ENCODE results near the gene POLG.

The POLG gene

GRCh38 chr15:89327113-89327512, 7.5 kb downstream of the POLG start:
- Histone ChIP-seq H3K27me3 (ENCODE audit: control insufficient read depth, insufficient read depth, low read length) (no peaks in the 10 kb centered on the region), H3K4me3 (ENCODE audit: low read length) (no peak overlapping the region), H3K9me3 (ENCODE audit: control insufficient read depth, low read length) (no peaks in the 10 kb centered on the region), H3K36me3 (ENCODE audit: control insufficient read depth, insufficient read depth, low read length) (peaks cover 68% of the 10 kb centered on the region), H3K4me1 (ENCODE audit: control insufficient read depth, insufficient read depth, low read length) (peaks cover 35% of the 10 kb centered on the region), H3K9ac (ENCODE audit: low read length) (no peak overlapping the region)

- Histone ChIP-seq H3K27me3 (ENCODE audit: control insufficient read depth, insufficient read depth, low read length) (no peaks in the 10 kb centered on the region), H3K4me1 (ENCODE audit: control insufficient read depth, insufficient read depth, low read length) (peaks cover 39% of the 10 kb centered on the region), H3K9ac (ENCODE audit: low read length) (no peak overlapping the region), H3K4me3 (ENCODE audit: low read length) (no peak overlapping the region), H3K36me3 (ENCODE audit: control insufficient read depth, insufficient read depth, low read length) (peaks cover 70% of the 10 kb centered on the region), H3K9me3 (ENCODE audit: control insufficient read depth, low read length) (no peaks in the 10 kb centered on the region)
Measured at GRCh38 chr15:89326316-89326715, 8.3 kb downstream of the POLG start.

GRCh38 chr15:89325039-89325803, 9.4 kb downstream of the POLG start:
- peaks cover 30% of the 10 kb centered on the region for H3K4me1 ChIP-seq (ENCODE audit: control insufficient read depth, insufficient read depth, low read length)
- H3K27me3 ChIP-seq (ENCODE audit: control insufficient read depth, insufficient read depth, low read length), result no peaks in the 10 kb centered on the region
- H3K4me3 ChIP-seq (ENCODE audit: low read length), result no peak overlapping the region
- no peak overlapping the region for H3K9ac ChIP-seq (ENCODE audit: low read length)
- no peaks in the 10 kb centered on the region for H3K9me3 ChIP-seq (ENCODE audit: control insufficient read depth, low read length)
- peaks cover 77% of the 10 kb centered on the region for H3K36me3 ChIP-seq (ENCODE audit: control insufficient read depth, insufficient read depth, low read length)

- H3K4me1 ChIP-seq (ENCODE audit: control insufficient read depth, insufficient read depth, low read length), result peaks cover 18% of the 10 kb centered on the region
- no peaks in the 10 kb centered on the region for H3K27me3 ChIP-seq (ENCODE audit: control insufficient read depth, insufficient read depth, low read length)
- H3K4me3 ChIP-seq (ENCODE audit: low read length), result no peak overlapping the region
- H3K36me3 ChIP-seq (ENCODE audit: control insufficient read depth, insufficient read depth, low read length), result peaks cover 70% of the 10 kb centered on the region
- no peak overlapping the region for H3K9ac ChIP-seq (ENCODE audit: low read length)
- H3K9me3 ChIP-seq (ENCODE audit: control insufficient read depth, low read length), result no peaks in the 10 kb centered on the region
Measured at GRCh38 chr15:89323825-89324224, 10.8 kb downstream of the POLG start.

- no peak overlapping the region for H3K4me3 ChIP-seq (ENCODE audit: low read length)
- H3K36me3 ChIP-seq (ENCODE audit: control insufficient read depth, insufficient read depth, low read length), result peaks cover 61% of the 10 kb centered on the region
- no peaks in the 10 kb centered on the region for H3K27me3 ChIP-seq (ENCODE audit: control insufficient read depth, insufficient read depth, low read length)
- no peak overlapping the region for H3K9ac ChIP-seq (ENCODE audit: low read length)
- H3K4me1 ChIP-seq (ENCODE audit: control insufficient read depth, insufficient read depth, low read length), result peaks cover 14% of the 10 kb centered on the region
- no peaks in the 10 kb centered on the region for H3K9me3 ChIP-seq (ENCODE audit: control insufficient read depth, low read length)
Measured at GRCh38 chr15:89322822-89323221, 11.8 kb downstream of the POLG start.

GRCh38 chr15:89321521-89322410, 12.9 kb downstream of the POLG start:
- Histone ChIP-seq H3K36me3 (ENCODE audit: control insufficient read depth, insufficient read depth, low read length) (peaks cover 56% of the 10 kb centered on the region), H3K4me1 (ENCODE audit: control insufficient read depth, insufficient read depth, low read length) (peaks cover 11% of the 10 kb centered on the region), H3K9ac (ENCODE audit: low read length) (no peak overlapping the region)

GRCh38 chr15:89320200-89320599, 14.4 kb downstream of the POLG start:
- Histone ChIP-seq H3K9me3 (ENCODE audit: control insufficient read depth, low read length) (no peaks in the 10 kb centered on the region), H3K4me3 (ENCODE audit: low read length) (no peak overlapping the region), H3K36me3 (ENCODE audit: control insufficient read depth, insufficient read depth, low read length) (peaks cover 43% of the 10 kb centered on the region), H3K27me3 (ENCODE audit: control insufficient read depth, insufficient read depth, low read length) (no peaks in the 10 kb centered on the region), H3K9ac (ENCODE audit: low read length) (no peak overlapping the region), H3K4me1 (ENCODE audit: control insufficient read depth, insufficient read depth, low read length) (peaks cover 11% of the 10 kb centered on the region)

More at GRCh38 chr15:89321521-89322410, 12.9 kb downstream of the POLG start:
- Histone ChIP-seq H3K4me3 (ENCODE audit: low read length) (no peak overlapping the region), H3K9me3 (ENCODE audit: control insufficient read depth, low read length) (no peaks in the 10 kb centered on the region), H3K27me3 (ENCODE audit: control insufficient read depth, insufficient read depth, low read length) (no peaks in the 10 kb centered on the region)

- Histone ChIP-seq H3K9me3 (ENCODE audit: control insufficient read depth, low read length) (no peaks in the 10 kb centered on the region), H3K9ac (ENCODE audit: low read length) (no peak overlapping the region), H3K36me3 (ENCODE audit: control insufficient read depth, insufficient read depth, low read length) (peaks cover 45% of the 10 kb centered on the region), H3K4me3 (ENCODE audit: low read length) (no peak overlapping the region), H3K27me3 (ENCODE audit: control insufficient read depth, insufficient read depth, low read length) (no peaks in the 10 kb centered on the region), H3K4me1 (ENCODE audit: control insufficient read depth, insufficient read depth, low read length) (peaks cover 11% of the 10 kb centered on the region)
Measured at GRCh38 chr15:89319678-89320077, 14.9 kb downstream of the POLG start.

GRCh38 chr15:89317186-89317720, 17.4 kb downstream of the POLG start:
- no peak overlapping the region for H3K4me3 ChIP-seq (ENCODE audit: low read length)
- no peak overlapping the region for H3K9ac ChIP-seq (ENCODE audit: low read length)
- H3K9me3 ChIP-seq (ENCODE audit: control insufficient read depth, low read length), result no peaks in the 10 kb centered on the region
- H3K36me3 ChIP-seq (ENCODE audit: control insufficient read depth, insufficient read depth, low read length), result peaks cover 26% of the 10 kb centered on the region
- no peaks in the 10 kb centered on the region for H3K27me3 ChIP-seq (ENCODE audit: control insufficient read depth, insufficient read depth, low read length)
- H3K4me1 ChIP-seq (ENCODE audit: control insufficient read depth, insufficient read depth, low read length), result peaks cover 11% of the 10 kb centered on the region

GRCh38 chr15:89316504-89316903, 18.1 kb downstream of the POLG start:
- H3K36me3 ChIP-seq (ENCODE audit: control insufficient read depth, insufficient read depth, low read length), result peaks cover 23% of the 10 kb centered on the region
- no peak overlapping the region for H3K9ac ChIP-seq (ENCODE audit: low read length)
- H3K4me1 ChIP-seq (ENCODE audit: control insufficient read depth, insufficient read depth, low read length), result peaks cover 4% of the 10 kb centered on the region
- H3K9me3 ChIP-seq (ENCODE audit: control insufficient read depth, low read length), result no peaks in the 10 kb centered on the region
- H3K27me3 ChIP-seq (ENCODE audit: control insufficient read depth, insufficient read depth, low read length), result no peaks in the 10 kb centered on the region
- H3K4me3 ChIP-seq (ENCODE audit: low read length), result no peak overlapping the region

- Histone ChIP-seq H3K4me3 (ENCODE audit: low read length) (no peak overlapping the region), H3K36me3 (ENCODE audit: control insufficient read depth, insufficient read depth, low read length) (peaks cover 14% of the 10 kb centered on the region), H3K9me3 (ENCODE audit: control insufficient read depth, low read length) (no peaks in the 10 kb centered on the region), H3K4me1 (ENCODE audit: control insufficient read depth, insufficient read depth, low read length) (no peaks in the 10 kb centered on the region), H3K27me3 (ENCODE audit: control insufficient read depth, insufficient read depth, low read length) (no peaks in the 10 kb centered on the region), H3K9ac (ENCODE audit: low read length) (no peak overlapping the region)
Measured at GRCh38 chr15:89315375-89315929, 19.2 kb downstream of the POLG start.

- no peak overlapping the region for H3K4me3 ChIP-seq (ENCODE audit: low read length)
- H3K27me3 ChIP-seq (ENCODE audit: control insufficient read depth, insufficient read depth, low read length), result no peaks in the 10 kb centered on the region
- H3K9me3 ChIP-seq (ENCODE audit: control insufficient read depth, low read length), result no peaks in the 10 kb centered on the region
- no peaks in the 10 kb centered on the region for H3K4me1 ChIP-seq (ENCODE audit: control insufficient read depth, insufficient read depth, low read length)
- no peak overlapping the region for H3K9ac ChIP-seq (ENCODE audit: low read length)
- peaks cover under 1% of the 10 kb centered on the region for H3K36me3 ChIP-seq (ENCODE audit: control insufficient read depth, insufficient read depth, low read length)
Measured at GRCh38 chr15:89309993-89310392, 24.6 kb downstream of the POLG start.

All from mucosa of stomach (tissue), 1 donor.